ENCODE data around the gene ARID4B.
"Not testable (repeated sequence)": the region's sequence is repeated elsewhere in the genome, so short reads cannot be mapped to it uniquely, and the experiment has no call there.

Gene ARID4B

DNA sequence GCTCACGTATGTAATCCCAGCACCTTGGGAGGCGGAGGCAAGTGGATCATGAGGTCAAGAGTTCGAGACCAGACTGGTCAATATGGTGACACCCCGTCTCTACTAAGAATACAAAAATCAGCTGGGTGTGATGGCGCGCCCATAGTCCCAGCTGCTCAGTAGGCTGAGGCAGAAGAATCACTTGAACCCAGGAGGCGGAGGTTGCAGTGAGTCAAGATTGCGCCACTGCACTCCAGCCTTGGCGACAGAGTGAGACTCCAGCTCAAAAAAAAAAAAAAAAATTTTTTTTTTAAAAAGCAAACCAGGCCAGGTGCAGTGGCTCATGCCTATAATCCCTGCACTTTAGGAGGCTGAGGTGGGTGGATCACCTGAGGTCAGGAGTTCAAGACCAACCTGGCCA is 168.7 kb downstream of the ARID4B start:
- DNase-seq, result not testable (repeated sequence)

DNA sequence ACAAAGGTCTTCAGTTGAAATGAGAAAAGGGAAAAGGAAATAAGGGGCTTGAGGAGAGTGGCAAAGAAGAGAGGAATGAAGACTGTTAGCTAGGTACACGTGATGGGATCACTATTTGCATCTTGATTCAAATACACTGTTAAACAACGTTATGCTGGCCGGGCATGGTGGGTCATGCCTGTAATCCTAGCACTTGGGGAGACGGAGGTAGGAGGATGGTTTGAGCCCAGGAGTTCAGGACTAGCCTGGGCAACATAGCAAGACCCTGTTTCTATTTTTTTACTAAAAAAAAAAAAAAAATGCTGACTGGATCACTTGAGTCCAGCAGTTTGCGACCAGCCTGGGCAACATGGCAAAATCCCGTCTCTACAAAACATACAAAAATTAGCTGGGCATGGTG is 169.3 kb downstream of the ARID4B start:
- DNase-seq, result no peak

DNA sequence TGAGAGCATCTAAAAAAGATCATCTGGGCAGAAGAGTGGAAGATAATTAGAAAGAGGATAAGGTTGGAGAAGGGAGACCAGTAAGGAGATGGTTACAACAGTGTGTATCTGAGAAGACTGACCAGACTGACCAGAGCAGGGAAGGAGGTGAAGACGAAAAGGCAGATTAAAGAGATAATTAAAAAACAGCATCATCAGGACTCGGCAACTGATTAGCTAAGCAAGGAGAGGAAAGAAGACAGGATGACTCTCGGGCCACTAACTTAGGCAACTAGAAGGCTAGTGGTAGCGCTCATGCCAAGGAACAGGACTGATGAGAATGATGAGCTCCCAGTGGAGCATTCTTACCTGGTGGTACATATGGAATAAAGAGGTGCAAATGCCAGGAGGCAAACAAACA is 170.8 kb downstream of the ARID4B start:
- DNase-seq, result no peak

DNA sequence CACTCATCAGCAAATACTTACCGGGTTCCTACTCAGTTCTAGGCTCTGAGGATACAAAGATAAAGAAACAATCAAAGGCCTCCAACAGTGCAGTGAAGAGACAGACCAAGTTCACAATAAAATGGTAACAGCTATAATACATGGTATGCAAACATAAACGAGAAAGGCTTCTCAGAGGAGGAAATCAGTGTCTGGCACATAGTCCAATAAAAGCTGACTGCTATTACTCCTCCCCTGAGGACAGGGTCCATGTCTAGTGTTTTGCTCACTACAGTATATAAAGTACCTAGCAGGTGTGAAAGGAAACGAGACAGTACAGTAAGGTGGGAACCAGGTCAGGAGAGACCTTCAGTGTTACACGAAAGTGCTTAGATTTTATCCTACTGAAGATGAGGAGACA is 171.2 kb downstream of the ARID4B start:
- DNase-seq, result no peak

DNA sequence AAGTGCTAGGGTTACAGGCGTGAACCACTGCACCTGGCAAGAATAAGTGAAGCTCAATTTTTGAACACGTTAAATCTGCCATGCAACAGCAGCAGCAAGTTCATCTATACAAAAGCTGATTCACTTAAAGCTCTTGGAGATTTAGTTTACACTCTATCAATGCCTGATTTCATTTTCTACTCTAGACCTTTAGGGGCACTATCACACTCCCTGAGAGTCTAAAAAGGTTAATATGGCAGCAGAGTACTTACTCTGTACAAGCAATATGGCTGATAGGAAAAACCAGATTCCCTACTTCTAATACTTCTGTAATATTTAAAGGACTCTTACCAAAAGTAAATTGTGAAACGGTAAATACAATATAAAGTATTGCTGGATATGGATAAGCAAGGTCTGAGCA is 171.7 kb downstream of the ARID4B start:
- DNase-seq, result no peak

DNA sequence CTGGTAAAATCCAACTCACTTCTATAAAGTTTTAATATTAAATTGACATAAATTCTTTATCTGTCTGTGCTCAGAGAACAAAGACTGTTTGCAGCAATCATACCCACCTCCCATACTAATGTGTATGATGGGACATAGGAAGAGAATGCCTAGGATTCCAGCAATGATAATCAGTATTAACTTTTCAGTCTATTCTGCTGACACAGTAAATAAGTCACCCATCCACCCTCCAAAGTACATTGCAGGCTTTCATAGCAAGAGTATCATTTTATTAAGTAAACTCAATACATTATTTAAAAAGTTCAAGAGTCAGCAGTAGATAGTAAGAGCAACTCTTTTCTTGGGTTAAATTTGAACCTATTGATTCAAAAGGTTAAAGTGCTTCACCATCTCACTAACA is 175.7 kb downstream of the ARID4B start:
- DNase-seq, result no peak

DNA sequence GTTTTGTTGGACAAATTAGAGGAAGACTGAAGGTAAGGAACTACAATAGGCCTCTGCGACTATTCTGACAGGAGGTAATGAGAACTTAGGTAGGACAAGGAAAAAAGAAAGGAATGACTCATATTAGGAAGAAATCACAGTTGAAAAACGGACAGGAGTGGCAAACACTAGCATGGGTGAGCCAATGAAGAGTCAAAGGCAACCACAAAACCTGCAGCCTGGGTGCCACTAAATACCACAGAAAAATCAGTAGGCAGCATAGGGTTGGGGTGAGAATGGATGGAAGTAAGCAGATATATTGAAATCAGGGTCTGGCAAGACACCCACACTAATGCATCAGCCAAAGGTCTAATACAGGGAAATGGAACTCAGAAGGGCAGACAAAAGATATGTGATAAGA is 176.9 kb downstream of the ARID4B start:
- no peak for DNase-seq

DNA sequence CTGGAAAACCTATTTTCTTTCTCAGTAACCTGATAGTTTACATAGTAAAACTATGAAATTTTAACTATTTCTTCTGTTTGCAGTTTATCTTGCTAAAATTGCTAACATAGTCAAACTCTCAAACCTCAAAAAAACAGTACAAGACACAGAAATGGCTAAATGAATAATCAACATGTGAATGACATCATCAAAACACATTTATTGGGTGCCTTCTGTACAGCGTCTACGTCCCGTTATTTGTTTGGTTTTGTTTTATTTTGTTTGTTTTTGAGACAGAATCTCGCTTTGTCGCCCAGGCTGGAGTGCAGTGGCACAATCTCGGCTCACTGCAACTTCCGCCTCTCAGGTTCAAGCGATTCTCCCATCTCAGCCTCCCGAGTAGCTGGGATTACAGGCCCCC is 178.2 kb downstream of the ARID4B start:
- no peak for DNase-seq

DNA sequence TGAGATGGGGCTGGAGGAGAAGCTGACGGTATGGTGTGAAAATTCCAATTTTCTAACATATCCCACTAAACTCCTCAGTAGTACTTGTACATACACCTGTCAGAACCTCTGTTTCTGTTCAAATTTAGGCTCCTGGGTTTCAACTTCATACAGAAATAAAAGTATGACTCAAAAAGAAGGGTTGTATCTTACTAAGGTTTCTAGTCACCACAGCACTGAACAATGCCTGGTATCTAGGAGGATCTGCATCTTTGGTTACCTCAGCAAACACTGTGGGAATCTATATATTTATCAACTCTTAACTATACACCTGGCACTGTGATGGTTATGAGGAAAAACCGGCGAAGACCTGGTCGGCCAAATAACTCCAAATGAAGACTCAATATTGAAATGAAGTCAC is 180.7 kb downstream of the ARID4B start:
- no peak for DNase-seq

DNA sequence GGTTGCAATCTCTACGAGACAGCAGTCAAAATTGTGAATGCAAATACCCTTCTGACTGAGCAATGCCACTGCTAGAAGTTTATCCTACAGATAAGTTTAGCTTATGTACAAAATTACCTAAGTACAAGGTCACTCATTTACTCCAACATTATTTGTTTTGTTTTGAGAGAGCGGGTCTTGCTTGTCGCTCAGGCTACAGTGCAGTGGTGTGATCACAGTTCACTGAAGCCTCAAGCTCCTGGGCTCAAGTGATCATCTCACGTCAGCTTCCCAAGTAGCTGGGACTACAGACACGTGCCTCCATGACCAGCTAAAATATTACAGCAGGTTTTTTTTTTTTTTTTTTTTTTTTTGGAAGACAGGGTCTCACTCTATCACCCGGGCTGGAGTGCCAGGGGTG is 182.3 kb downstream of the ARID4B start:
- no peak for DNase-seq

DNA sequence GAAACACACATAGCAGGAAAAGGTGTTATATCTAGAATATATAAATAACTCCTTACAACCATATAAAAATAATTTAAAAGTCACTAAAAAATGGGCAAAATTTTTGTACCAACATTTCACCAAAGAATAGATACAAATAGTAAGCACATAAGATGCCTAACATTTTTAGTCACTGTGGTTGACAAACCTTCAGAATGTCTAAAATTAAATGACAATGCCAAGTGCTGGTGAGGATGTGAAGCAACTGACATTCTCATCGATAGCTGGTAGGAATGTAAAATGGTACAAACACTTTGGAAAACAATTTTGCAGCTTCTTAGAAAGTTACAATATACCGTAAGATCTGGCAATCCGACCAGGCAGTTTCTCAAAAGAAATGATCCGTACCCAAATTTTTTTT is 185.0 kb downstream of the ARID4B start:
- DNase-seq, result no peak

DNA sequence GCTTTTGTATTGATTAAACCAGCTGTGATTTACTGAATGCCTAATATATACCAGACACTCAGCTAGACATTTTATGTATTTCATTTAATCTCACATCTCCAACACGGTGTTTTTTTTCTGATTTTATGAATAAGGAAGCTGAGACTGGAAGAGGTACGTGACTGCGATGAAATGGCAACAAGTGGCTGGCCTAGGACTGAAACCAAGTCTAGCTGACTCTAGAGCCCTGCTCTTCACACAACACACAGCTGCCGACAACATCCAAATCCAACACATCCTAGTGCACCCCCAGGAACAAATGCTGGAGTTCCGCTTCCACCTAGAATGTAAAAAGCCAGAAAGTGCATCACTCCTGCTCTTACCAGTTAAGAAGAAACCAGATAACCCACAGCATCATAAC is 188.7 kb downstream of the ARID4B start:
- DNase-seq, result no peak

DNA sequence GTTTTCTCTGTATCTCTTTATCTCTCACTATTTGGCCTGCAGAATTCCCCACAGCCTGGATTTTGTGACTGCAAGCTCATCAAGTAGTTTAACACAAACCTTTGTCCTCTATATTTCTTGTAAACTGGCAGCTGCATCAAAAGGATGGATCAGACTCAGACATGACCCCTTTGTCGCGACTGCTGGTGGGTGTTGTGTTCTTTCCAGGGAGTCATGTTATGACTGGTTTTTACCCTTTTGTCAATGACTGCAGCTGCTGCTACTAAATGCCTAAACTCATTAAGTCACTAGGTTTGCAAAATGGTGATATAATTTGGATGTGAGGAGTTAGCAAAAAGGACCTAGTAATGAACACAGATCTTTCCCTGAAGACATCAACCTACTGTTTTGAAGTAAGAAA is 189.2 kb downstream of the ARID4B start:
- DNase-seq, result no peak

DNA sequence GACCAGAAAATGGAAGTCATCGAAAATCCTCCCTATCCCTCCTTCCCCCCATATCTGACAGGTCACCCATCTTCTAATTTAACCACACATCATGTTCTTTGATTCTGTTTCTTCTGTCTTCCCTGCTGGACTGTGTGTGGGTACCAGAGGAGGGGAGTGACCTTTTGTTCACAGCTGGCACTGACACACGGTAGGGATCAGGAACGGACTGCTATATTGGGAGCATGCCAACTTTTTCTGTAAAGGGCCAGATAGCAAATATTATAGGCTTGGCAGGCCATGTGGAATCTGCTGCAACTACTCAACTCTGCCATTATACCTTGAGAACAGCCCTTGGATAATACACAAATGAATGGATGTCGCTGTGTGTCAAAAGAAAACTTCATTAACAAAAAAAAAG is 191.9 kb downstream of the ARID4B start:
- no peak for DNase-seq

DNA sequence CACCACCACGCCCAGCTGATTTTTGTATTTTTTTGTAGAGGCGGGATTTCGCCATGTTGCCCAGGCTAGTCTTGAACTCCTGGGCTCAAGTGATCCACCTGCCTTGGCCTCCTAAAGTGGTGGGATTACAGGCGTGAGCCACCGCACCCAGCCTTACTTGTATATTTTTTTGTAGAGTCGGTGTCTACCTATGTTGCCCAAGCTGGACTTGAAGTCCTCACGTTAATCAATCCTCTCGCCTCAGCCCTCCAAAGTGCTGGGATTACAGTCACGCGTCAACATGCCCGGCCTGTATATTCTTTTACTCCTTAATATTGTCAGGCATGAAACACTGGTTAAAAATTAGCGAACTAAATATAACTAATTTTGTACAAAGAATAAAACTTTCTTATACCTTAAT is 193.8 kb downstream of the ARID4B start:
- no peak for DNase-seq

DNA sequence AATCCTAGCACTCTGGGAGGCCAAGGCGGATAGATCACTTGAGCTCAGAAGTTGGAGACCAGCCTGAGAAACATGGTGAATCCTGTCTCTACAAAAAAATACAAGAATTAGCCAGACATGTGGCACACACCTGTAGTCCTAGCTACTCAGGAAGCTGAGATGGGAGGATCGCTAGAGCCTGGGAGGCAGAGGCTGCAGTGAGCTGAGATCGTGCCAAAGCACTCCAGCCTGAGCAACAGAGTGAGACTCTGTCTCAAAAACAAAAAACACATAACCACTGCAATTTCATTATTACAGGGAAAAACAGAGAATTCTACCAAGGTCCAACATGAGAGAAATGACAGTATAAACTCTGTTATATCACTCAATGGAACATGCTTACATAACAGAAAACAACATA is 194.9 kb downstream of the ARID4B start:
- DNase-seq, result no peak

DNA sequence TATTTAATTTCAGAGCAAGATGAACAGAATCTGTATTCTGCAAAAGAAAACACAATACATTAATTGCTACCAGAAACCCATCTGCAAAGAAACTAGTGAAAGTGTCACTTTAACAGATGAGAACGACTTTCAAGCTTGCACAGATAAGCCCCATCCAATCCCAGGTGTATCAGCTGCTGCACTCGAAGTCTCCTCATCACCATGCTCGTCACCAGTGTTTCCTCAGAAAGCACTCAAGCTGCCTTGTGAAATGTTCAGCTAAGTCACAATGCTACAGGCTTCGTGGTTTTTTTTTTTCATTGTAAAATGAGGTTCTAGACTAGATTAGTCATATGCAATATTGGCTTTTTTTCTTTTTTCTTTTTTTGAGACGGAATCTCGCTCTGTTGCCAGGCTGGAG is 196.0 kb downstream of the ARID4B start:
- no peak for DNase-seq

DNA sequence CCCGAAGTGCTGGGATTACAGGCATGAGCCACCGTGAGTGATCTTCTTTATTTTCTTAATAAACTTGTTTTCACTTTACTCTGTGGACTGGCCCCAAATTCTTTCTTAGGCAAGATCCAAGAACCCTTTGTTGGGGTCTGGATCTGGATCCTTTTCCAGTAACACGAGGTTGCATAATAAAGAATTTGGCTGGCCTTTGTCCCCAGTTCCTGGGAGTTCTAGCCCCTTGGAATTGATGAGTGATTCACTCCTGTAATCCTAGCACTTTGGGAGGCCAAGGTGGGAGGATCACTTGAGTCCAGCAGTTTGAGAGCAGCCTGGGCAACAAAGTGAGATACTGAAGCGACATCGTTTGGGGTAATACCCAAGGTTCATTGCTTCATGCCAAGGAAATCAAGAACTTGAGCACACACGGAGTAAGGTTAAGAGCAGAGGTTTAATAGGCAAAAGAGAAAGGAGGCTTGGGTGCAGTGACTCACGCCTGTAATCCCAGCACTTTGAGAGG is 197.2 kb downstream of the ARID4B start:
- DNase-seq, result no peak

DNA sequence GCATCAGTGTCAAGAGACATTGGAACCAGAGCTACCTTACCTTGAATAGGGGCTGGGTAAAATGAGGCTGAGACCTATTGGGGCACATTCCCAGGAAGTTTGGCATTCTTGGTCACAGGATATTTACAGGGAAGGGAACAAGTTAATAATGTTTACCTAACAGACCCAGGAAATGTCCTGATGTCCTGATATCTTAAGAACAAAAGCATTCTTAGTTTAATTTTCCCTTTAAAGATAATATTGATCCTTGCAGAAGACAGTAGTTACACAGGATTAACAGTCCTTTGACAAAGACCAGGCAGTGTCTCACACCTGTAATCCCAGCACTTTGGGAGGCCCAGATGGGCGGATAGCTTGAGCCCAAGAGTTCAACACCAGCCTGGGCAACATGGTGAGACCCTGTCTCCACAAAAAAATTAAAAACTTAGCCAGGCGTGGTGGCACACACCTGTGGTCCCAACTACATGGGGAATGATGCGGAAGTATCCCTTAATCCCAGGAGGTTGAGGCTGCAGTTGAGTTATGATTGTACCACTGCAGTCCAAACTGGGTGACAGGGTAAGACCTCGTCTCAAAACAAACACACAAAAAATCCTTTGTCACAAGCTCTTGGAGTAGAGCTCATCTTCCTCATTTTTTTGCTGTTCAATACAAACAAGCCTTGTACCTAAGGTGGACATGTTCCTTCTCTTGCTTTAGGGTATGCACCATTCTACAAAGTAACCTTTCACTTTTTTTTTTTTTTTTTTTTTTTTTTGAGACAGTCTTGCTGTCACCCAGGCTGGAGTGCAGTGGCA is 198.0 kb downstream of the ARID4B start:
- no peak for DNase-seq

DNA sequence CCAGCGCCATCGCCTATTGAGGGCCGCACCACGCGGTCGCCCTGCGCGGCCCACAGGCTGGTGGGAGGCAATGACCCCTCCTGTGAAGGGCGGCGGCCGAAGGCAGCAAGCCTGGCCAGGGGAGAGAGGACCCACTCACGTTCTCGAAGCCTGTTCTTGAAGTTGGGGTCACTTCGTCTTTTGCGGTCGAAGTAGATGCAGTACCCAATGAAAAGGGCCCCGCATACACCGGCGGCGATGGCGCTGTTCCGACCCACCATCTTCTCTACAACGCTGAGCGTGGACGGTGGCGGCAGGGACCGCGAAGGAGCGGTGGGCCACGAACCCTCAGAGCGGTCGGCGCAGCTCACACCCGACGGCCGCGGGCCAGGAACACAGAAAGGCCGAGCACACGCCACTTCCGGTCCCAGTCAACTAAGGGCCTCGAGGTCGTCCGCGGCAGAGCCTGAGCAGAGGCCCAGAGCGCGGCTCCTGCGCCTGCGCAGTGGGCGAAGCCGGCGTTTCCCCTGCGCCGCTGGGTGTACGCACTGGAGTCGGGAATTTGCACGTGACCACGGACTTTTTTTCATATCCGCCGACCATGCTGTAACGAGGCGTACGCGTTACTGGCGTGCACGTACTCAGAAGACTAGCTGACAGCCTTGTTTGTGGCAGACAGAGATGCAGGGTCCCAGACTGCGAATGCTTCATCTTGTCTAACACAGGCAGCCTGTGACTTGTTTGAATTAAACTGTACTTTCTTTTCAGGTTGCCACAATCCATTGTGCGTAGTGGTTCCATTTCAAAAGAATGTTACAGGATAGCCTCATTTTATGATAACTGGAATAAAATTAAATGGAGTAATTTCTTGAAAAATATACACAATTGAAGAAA is 199.3 kb downstream of the ARID4B start, which contains the start of gene TOMM20:
Gene TOMM20, minus strand, starts transcription at position 382 of the 873 bp plus-strand sequence. Its CDS starts 122 bp downstream, at position 260.
- DNase-seq, result peak; percentile 99

DNA sequence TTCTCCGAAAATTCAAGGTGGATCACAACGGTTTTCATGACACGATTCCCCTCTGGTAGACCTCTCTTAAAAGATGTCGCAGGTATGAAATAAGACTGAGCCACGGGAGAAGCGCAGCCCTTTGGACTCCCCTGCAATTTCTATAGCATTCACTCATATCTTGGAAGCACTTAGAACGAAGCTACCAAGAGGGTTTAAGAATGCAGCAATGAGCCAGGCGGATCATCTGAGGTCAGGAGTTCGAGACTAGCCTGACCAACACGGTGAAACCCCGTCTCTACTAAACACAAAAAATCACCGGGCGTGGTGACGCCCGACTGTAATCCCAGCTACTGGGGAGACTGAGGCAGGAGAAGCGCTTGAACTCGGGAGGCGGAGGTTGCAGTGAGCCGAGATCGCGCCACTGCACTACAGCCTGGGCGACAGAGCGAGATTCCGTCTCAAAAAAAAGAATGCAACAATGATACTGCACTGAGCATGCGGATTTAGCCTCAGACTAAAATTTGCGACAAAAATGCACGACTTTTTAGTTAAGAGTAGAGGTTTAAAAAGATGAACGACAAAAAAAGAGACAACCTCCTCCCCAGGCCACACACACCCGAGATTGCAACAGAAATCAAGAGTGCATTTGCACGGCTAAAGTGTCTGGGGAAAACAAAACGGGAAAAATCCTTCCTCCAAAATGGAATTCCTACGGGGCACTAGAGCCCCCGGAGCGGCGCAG is 200.1 kb downstream of the ARID4B start:
- no peak for DNase-seq

DNA sequence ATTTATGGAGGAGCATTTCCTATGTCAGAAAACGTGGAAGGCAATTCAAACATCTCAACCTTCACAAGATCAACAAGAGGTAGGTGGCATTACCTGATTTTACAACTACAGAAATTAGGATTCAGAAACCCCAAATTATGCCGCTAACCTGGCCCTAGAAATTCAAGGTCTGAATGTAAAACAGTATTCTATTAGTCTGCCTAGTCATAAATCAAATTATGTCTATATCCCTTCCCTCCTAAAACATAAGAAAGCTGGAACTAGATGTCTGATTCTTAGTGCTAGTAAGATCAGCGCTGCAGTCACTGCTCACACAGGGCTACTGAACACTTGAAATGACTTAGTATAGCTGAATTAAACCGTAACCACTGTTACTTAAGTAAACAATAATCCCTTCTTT is 200.8 kb downstream of the ARID4B start:
- DNase-seq, result peak in 1 of 2 experiments; percentile 7

DNA sequence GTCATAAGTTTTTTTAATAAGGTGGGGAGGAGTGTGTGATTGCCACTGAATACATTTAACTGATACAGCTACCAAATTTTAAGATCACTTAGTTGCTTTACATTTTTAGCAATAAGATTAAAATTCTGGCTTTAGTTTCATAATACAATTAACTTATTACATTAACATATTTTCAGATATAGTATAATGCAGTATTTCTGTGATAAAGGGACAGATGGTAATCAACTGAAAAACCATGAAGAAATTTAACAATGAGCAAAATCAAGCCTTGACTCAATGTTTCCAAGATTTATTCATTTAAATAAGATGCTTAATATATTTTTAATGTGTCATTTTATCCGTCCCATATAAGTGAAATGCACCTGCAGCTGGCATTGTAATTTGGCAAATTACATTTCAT is 203.3 kb downstream of the ARID4B start:
- DNase-seq, result no peak

Measured in NCI-H446 (cell line).